Peyer's patch (tissue), 4 donors: Measurements from ENCODE around the gene SH3GL1. TPM values are rescaled to one million over a fixed set of nuclear protein-coding genes. Genes with fewer than 3 reads are reported as not detected.

ENCODE experiments used
- DNase-seq, 3 donors: peaks; one replicate each; pipeline ENCODE4 v3.0.0-alpha.2; 2017 to 2019
- H3K27ac ChIP-seq, 4 donors: fragments of 200-600 bp; sonication (generic); one replicate each; pipeline ENCODE4 v1.5.1; 2016 to 2019
- H3K27me3 ChIP-seq, 2 donors: fragments of 200-600 bp; sonication (generic); one replicate each; pipeline ENCODE4 v1.5.1; 2019
- H3K36me3 ChIP-seq, 3 donors: fragments of 200-600 bp; sonication (generic); one replicate each; pipeline ENCODE4 v1.5.1; 2016 to 2019
- H3K4me1 ChIP-seq, 4 donors: fragments of 200-600 bp; sonication (generic); one replicate each; pipeline ENCODE4 v1.5.1; 2016 to 2019
- H3K4me3 ChIP-seq, 4 donors: fragments of 200-600 bp; sonication (generic); 1 replicate in 3 of 4; 2 replicates in 1 of 4; pipeline ENCODE4 v1.5.1; 2016 to 2019; ENCODE audit warnings: mild to moderate bottlenecking in 1 of 4
- H3K9me3 ChIP-seq, 4 donors: fragments of 200-600 bp; sonication (generic); one replicate each; pipeline ENCODE4 v1.5.1; 2016 to 2019; ENCODE audit warnings: mild to moderate bottlenecking in 1 of 4
- CTCF ChIP-seq, 6 experiments: fragments of 450-650 bp in 4 of 6; fragments of 200-600 bp in 2 of 6; sonication (generic) in 1 of 6; IDR thresholded peaks; one replicate each; pipeline ENCODE4 v1.5.1; 2017 to 2019; ENCODE audit warnings: antibody characterized with exemption in 6 of 6, mild to moderate bottlenecking in 3 of 6, moderate library complexity in 1 of 6
- POLR2A ChIP-seq, 2 donors: fragments of 450-650 bp; IDR thresholded peaks; one replicate each; pipeline ENCODE4 v1.5.1; 2017; ENCODE audit warnings: antibody characterized with exemption in 2 of 2, mild to moderate bottlenecking in 2 of 2, moderate library complexity in 2 of 2
- total RNA-seq, 4 donors: library from RNA; depleted of rRNA; stranded (reverse); fragments of >200 nt; gene quantifications; one replicate each; pipeline ENCODE4 v1.1.0, GENCODE V29; 2016

The SH3GL1 gene
- total RNA-seq, 4 donors from 2014 or later = 69.3 to 102 (median 73.9) TPM

GRCh38 chr19:4323692-4324091, 76.7 kb downstream of the SH3GL1 start:
- Histone ChIP-seq H3K27me3 (no peaks in the 10 kb centered on the region), H3K36me3 (peaks cover 0 to 10% (median 0%) of the 10 kb centered on the region in 3 donors), H3K27ac (no peak overlapping the region), H3K4me1 (peaks cover 0 to 15% (median 6%) of the 10 kb centered on the region in 4 donors), H3K9me3 (peaks cover 0 to 5% (median 0%) of the 10 kb centered on the region in 4 donors), H3K4me3 (no peak overlapping the region)
- no peak for DNase-seq
- TF ChIP-seq POLR2A (IDR thresholded peaks at IDR 0.05) = no peak

- no peak for DNase-seq
- no peak overlapping the region for H3K27ac ChIP-seq
- no peak overlapping the region for H3K4me3 ChIP-seq
- peaks cover 0 to 13% (median 6%) of the 10 kb centered on the region in 4 donors for H3K4me1 ChIP-seq
- peaks cover 0 to 10% (median 0%) of the 10 kb centered on the region in 3 donors for H3K36me3 ChIP-seq
- TF ChIP-seq CTCF (IDR thresholded peaks at IDR 0.05) (no peak), POLR2A (IDR thresholded peaks at IDR 0.05) (no peak)
- H3K9me3 ChIP-seq = peaks cover 0 to 5% (median 0%) of the 10 kb centered on the region in 4 donors
- no peaks in the 10 kb centered on the region for H3K27me3 ChIP-seq
Measured at GRCh38 chr19:4322942-4323665, 77.2 kb downstream of the SH3GL1 start.

GRCh38 chr19:4320419-4320818, 79.9 kb downstream of the SH3GL1 start:
- Histone ChIP-seq H3K36me3 (no peaks in the 10 kb centered on the region), H3K4me3 (no peak overlapping the region), H3K27ac (no peak overlapping the region), H3K9me3 (peaks cover 0 to 5% (median 0%) of the 10 kb centered on the region in 4 donors), H3K4me1 (no peaks in the 10 kb centered on the region), H3K27me3 (no peaks in the 10 kb centered on the region)
- no peak for DNase-seq
- no peak for TF ChIP-seq CTCF (IDR thresholded peaks at IDR 0.05)
- no peak for TF ChIP-seq POLR2A (IDR thresholded peaks at IDR 0.05)

GRCh38 chr19:4319067-4319718, 81.2 kb downstream of the SH3GL1 start:
- no peaks in the 10 kb centered on the region for H3K27me3 ChIP-seq
- H3K4me3 ChIP-seq = no peak overlapping the region
- TF ChIP-seq CTCF (IDR thresholded peaks at IDR 0.05) (no peak), POLR2A (IDR thresholded peaks at IDR 0.05) (no peak)
- H3K27ac ChIP-seq = no peak overlapping the region
- DNase-seq = no peak
- H3K4me1 ChIP-seq = no peaks in the 10 kb centered on the region
- peaks cover 0 to 5% (median 0%) of the 10 kb centered on the region in 4 donors for H3K9me3 ChIP-seq
- no peaks in the 10 kb centered on the region for H3K36me3 ChIP-seq

GRCh38 chr19:4318460-4318859, 81.9 kb downstream of the SH3GL1 start:
- no peaks in the 10 kb centered on the region for H3K27me3 ChIP-seq

More at GRCh38 chr19:4318460-4318859, 81.9 kb downstream of the SH3GL1 start:
- DNase-seq = no peak
- no peaks in the 10 kb centered on the region for H3K4me1 ChIP-seq
- H3K9me3 ChIP-seq = peaks cover 0 to 5% (median 0%) of the 10 kb centered on the region in 4 donors
- H3K27ac ChIP-seq = no peak overlapping the region
- no peaks in the 10 kb centered on the region for H3K36me3 ChIP-seq
- H3K4me3 ChIP-seq = no peak overlapping the region
- TF ChIP-seq CTCF (IDR thresholded peaks at IDR 0.05) = no peak
